ENCODE data around the gene SLC51B.

- TF ChIP-seq POLR2A (IDR thresholded peaks at IDR 0.05; ENCODE audit: low read length) (no peak), GATA1 (IDR thresholded peaks at IDR 0.05; ENCODE audit: low read depth, low read length) (no peak)
These were observed 10.1 kb downstream of the SLC51B start for GRCh38 chr15:65055201-65055870.

Data from erythroblast (primary cell).